ENCODE results near the gene MAN2B2. TPM values are rescaled to one million over a fixed set of nuclear protein-coding genes. Genes with fewer than 3 reads are reported as not detected.

The MAN2B2 gene
- total RNA-seq, 1 experiment from 2014 or later, result 5.9 TPM

DNA sequence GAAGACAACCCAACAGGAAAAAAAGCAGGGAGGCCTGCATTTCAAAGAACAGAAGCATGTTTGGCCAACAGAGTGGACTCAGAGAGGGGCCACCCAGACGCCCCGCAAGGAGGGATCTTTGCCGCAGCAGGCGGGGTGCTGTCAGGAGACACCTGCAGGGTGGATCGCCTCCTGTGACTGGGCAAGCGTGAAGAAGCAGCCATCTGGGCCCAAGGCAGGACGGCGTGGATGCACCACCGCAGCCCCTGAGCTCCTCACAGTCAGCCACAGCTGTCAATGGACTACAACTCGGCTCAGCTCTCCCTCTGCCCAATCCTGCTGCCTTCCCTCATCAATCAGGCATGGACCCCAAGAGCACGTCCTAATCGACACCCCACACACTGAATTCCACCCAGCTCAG is 32.0 kb upstream of the MAN2B2 start:
- Mint-ChIP-seq H3K36me3 (ENCODE audit: insufficient read depth in 1 of 3, low read depth in 3 of 3) (no peaks in the 10 kb centered on the region; a peak in 1 of 7 replicates), H3K27ac (no peak overlapping the region), H3K4me3 (no peak overlapping the region), H3K4me1 (peaks cover 0 to 2% of the 10 kb centered on the region in 2 experiments; a peak in 2 of 4 replicates), H3K27me3 (ENCODE audit: low read depth) (peaks cover 51% of the 10 kb centered on the region), H3K9me3 (no peaks in the 10 kb centered on the region; a peak in 1 of 5 replicates)
- Histone ChIP-seq H3K23ac (ENCODE audit: insufficient read length, low read depth, low read length) (no peak overlapping the region), H3K18ac (ENCODE audit: insufficient read length, low read depth, low read length) (no peak overlapping the region), H3K27ac (ENCODE audit: insufficient read length, low read depth, low read length) (no peak overlapping the region), H3K4me1 (ENCODE audit: insufficient read depth, low read length) (no peaks in the 10 kb centered on the region), H3K4ac (ENCODE audit: low read depth, low read length) (no peak overlapping the region), H3K27me3 (ENCODE audit: insufficient read depth, low read length) (no peaks in the 10 kb centered on the region), H3K56ac (ENCODE audit: insufficient read length, low read depth, low read length) (no peak overlapping the region), H2BK5ac (ENCODE audit: insufficient read length, low read length) (no peak overlapping the region), H3K79me2 (ENCODE audit: insufficient read depth, low read length) (no peaks in the 10 kb centered on the region), H3K23me2 (ENCODE audit: insufficient read length, low read depth, low read length, poor library complexity, severe bottlenecking) (no peaks in the 10 kb centered on the region), H4K8ac (replicated peaks; ENCODE audit: insufficient read length, low read depth, low read length) (no peak overlapping the region), H4K91ac (ENCODE audit: insufficient read length, low read depth, low read length) (no peak overlapping the region), H2BK120ac (ENCODE audit: low read depth, low read length, poor library complexity, severe bottlenecking) (no peak overlapping the region), H2AFZ (ENCODE audit: low read length) (no peak overlapping the region), H3K14ac (ENCODE audit: insufficient read depth, low read length) (no peak overlapping the region), H2BK20ac (ENCODE audit: low read depth, low read length, poor library complexity, severe bottlenecking) (no peak overlapping the region), H2BK12ac (ENCODE audit: insufficient read length, low read depth, low read length) (no peak overlapping the region), H2AK5ac (ENCODE audit: insufficient read length, low read length) (no peak overlapping the region), H3K79me1 (ENCODE audit: insufficient read depth, low read depth, low read length, poor library complexity, severe bottlenecking) (no peaks in the 10 kb centered on the region), H3K9ac (ENCODE audit: extremely low read depth, insufficient read length, low read length) (no peak overlapping the region), H2BK15ac (ENCODE audit: low read depth, low read length) (no peak overlapping the region), H4K5ac (ENCODE audit: insufficient read length, low read depth, low read length) (no peak overlapping the region), H3K4me2 (ENCODE audit: insufficient read depth, insufficient read length, low read length) (no peak overlapping the region), H3T11ph (ENCODE audit: low read length) (no peak overlapping the region), H3K9me3 (ENCODE audit: control insufficient read depth, low read depth, low read length) (no peaks in the 10 kb centered on the region), H4K20me1 (ENCODE audit: control insufficient read depth, insufficient read depth, insufficient read length) (no peaks in the 10 kb centered on the region)
- TF ChIP-seq, protein P1, sequence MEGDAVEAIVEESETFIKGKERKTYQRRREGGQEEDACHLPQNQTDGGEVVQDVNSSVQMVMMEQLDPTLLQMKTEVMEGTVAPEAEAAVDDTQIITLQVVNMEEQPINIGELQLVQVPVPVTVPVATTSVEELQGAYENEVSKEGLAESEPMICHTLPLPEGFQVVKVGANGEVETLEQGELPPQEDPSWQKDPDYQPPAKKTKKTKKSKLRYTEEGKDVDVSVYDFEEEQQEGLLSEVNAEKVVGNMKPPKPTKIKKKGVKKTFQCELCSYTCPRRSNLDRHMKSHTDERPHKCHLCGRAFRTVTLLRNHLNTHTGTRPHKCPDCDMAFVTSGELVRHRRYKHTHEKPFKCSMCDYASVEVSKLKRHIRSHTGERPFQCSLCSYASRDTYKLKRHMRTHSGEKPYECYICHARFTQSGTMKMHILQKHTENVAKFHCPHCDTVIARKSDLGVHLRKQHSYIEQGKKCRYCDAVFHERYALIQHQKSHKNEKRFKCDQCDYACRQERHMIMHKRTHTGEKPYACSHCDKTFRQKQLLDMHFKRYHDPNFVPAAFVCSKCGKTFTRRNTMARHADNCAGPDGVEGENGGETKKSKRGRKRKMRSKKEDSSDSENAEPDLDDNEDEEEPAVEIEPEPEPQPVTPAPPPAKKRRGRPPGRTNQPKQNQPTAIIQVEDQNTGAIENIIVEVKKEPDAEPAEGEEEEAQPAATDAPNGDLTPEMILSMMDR (conservative IDR thresholded peaks at IDR 0.05), result no peak
- DNase-seq, result no peak
- WGBS (ENCODE audit: extremely low coverage, insufficient read length, low lambda C conversion rate), result no CpG with 5 or more reads among the region's 12 CpGs

All from H9 (cell line).